Heart left ventricle (tissue), 13 donors: Measurements from ENCODE around the gene CANT1.

Source experiments
- POLR2A ChIP-seq, 2 donors: fragments of 450-650 bp; IDR thresholded peaks; one replicate each; pipeline ENCODE4 v1.6.1; 2017; ENCODE audit warnings: antibody characterized with exemption in 2 of 2, mild to moderate bottlenecking in 2 of 2, moderate library complexity in 2 of 2
- TF ChIP-seq, protein P1 (sequence below), 12 donors: fragments of 200-600 bp; sonication (generic) in 4 of 12; IDR thresholded peaks; one replicate each; pipeline versions ENCODE4 v1.5.0 to v1.8.0; 2018 to 2022; ENCODE audit warnings: antibody characterized with exemption in 12 of 12, mild to moderate bottlenecking in 5 of 12
- donor health status: ischemic (EF 13 %, LVEDD 7.1; RV severe dilation, severe dysfunction).
- donor health status: DM: no; HTN: yes; CAD: no.
- donor health status: DM: no; HTN: no; CAD: no.
- donor health status: ischemic (EF 25% LVEDD 6.9; RV normal size, moderate dysfunction).
- donor health status: ischemic (EF 25% LVEDD 5.7; RV mildly dilated, moderate dysfunction).
- donor health status: ischemic (EF 35%, LVEDD 5.7; RV mildly dilated, moderate dysfunction).
- donor health status: nonischemic (EF 11% LVEDD 7.7; RV severe dilation, severe dysfunction).
- donor health status: DM: yes; HTN: yes; CAD: no.
- donor health status: PGD.
- donor health status: ischemic (EF 29% LVEDD 5.4; RV normal size, mild dysfunction).
- donor health status: nonischemic (EF 23%, LVEDD 6.1; RV moderate dilation, normal function).

DNA sequence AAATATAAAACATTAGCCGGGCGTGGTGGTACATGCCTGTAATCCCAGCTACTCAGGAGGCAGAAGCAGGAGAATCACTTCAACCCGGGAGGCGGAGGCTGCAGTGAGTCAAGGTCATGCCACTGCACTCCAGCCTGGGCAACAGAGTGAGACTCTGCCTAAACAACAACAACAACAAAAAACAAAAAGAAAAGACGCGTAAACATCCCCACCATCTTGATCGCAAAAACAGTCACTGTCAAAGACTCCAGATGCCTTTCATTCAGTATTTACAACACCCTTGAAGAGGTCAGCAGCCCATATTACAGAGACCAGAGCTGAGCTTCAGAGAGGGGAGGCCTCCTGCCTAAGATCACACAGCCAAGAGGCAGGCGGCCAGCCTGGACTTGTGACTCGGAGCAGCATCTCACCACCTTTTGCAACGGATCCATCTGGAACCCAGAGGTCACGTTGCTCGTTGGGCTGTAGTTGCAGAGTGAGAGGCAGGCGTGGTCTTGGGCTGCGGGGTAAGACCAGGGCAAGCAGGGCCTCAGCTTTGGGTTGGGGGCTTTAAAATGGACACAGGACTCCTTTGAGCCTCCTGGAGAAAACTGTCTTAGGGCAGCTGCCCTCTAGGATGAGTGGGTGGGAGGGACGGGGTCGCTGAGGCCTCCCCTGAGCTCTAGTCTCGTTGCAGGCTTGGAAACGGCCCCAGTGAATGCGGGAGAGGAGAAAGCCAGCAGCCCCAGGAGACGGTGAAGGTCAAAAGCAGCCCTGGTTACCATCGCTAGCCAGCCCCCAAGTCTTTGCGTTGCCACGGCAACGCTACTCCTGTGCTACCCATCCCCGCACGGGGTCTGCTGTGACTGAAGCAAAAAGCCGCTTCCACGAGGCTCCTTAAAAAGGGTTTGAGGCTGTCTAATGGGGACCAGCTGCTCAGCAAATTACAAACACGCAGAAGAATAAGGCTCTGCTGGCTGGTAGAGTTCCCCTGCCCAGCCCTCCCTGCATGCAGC, 55.9 kb downstream of the CANT1 start:
- TF ChIP-seq, protein P1, sequence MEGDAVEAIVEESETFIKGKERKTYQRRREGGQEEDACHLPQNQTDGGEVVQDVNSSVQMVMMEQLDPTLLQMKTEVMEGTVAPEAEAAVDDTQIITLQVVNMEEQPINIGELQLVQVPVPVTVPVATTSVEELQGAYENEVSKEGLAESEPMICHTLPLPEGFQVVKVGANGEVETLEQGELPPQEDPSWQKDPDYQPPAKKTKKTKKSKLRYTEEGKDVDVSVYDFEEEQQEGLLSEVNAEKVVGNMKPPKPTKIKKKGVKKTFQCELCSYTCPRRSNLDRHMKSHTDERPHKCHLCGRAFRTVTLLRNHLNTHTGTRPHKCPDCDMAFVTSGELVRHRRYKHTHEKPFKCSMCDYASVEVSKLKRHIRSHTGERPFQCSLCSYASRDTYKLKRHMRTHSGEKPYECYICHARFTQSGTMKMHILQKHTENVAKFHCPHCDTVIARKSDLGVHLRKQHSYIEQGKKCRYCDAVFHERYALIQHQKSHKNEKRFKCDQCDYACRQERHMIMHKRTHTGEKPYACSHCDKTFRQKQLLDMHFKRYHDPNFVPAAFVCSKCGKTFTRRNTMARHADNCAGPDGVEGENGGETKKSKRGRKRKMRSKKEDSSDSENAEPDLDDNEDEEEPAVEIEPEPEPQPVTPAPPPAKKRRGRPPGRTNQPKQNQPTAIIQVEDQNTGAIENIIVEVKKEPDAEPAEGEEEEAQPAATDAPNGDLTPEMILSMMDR (IDR thresholded peaks at IDR 0.05): no peak
- TF ChIP-seq POLR2A (IDR thresholded peaks at IDR 0.05): no peak
